Activated T-cell treated with anti-CD3 and anti-CD28 coated beads, Interleukin-2, amount 50 U/mL, for 72 hours (primary cell): ENCODE measurements around the gene CD164. TPM values are rescaled to one million over a fixed set of nuclear protein-coding genes. Genes with fewer than 3 reads are reported as not detected.
A peak's percentile ranks its signal among the peaks of the same experiment; 100 is the strongest.

Source experiments
- ATAC-seq, 2 donors: fragments of 150-1000 bp; cut with Tn5 transposase; replicated peaks in 1 of 2; 2 replicates each; pipeline ENCODE4 v1.10.0; 2021; ENCODE audit warnings: moderate library complexity in 2 of 2, mild to moderate bottlenecking in 1 of 2
- DNase-seq, 2 donors: peaks; one replicate each; pipeline ENCODE4 v3.0.0; 2021 to 2022; ENCODE audit warnings: mixed read lengths in 1 of 2
- H3K27ac Mint-ChIP-seq: one replicate; pipeline ENCODE4 v1.8.0; 2022; ENCODE audit warnings: mild to moderate bottlenecking, moderate library complexity, mixed read lengths
- H3K27me3 Mint-ChIP-seq: one replicate; pipeline ENCODE4 v1.8.0; 2022; ENCODE audit warnings: low read depth, mixed read lengths
- H3K36me3 Mint-ChIP-seq, 2 donors: one replicate each; pipeline ENCODE4 v1.8.0; 2022; ENCODE audit warnings: mixed read lengths in 2 of 2, mild to moderate bottlenecking in 1 of 2; ENCODE audit not compliant: insufficient read depth in 2 of 2
- H3K4me1 Mint-ChIP-seq: one replicate; pipeline ENCODE4 v1.8.0; 2022; ENCODE audit warnings: low read depth, mixed read lengths
- H3K4me3 Mint-ChIP-seq, 2 donors: one replicate each; pipeline ENCODE4 v1.8.0; 2022; ENCODE audit warnings: mild to moderate bottlenecking in 2 of 2, mixed read lengths in 2 of 2, moderate library complexity in 2 of 2
- H3K9me3 Mint-ChIP-seq, 2 donors: one replicate each; pipeline ENCODE4 v1.8.0; 2022; ENCODE audit warnings: mixed read lengths in 2 of 2
- total RNA-seq, 2 donors: library from RNA; stranded (reverse); gene quantifications; one replicate each; pipeline ENCODE4 v1.2.3, GENCODE V29; 2022

Gene CD164
- total RNA-seq, 2 donors from 2014 or later, result 164 to 215 TPM

DNA sequence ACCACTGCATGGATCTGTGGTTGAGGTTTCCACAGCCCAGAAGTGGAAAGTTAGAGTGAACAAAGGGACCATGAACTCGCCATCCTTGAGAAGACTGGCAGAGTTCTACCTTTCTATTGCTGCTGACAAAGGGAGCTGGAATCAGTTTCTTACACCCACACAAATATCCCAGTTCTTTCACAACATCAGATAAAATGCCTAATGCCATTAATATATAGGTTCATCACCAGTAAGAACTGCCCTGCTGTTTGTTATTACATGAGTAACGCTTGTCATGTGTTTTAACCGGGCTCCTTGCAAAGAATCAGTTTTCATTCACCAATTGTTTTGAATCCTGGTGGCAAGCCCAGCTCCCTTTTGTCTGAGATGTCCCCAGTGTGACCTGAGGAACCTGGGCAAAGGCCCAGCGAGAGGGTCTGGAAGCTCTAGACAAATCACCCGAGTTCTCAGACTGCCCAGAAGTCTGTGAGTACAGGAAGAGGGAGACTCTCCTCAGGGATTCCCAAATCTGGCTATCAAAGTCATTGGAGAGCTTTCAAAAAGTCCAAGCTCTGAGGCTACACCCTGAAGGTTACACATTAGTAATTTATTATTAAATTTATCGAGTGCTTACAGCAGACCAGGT lies 7.5 kb upstream of the CD164 start:
- Mint-ChIP-seq H3K36me3 (no peaks in the 10 kb centered on the region), H3K27me3 (no peaks in the 10 kb centered on the region), H3K4me3 (no peak overlapping the region), H3K4me1 (peaks cover 19% of the 10 kb centered on the region), H3K9me3 (no peaks in the 10 kb centered on the region), H3K27ac (no peak overlapping the region)
- ATAC-seq (no peak), DNase-seq (no peak)

- Mint-ChIP-seq H3K36me3 (no peaks in the 10 kb centered on the region), H3K4me3 (no peak overlapping the region), H3K9me3 (no peaks in the 10 kb centered on the region), H3K27ac (no peak overlapping the region), H3K27me3 (no peaks in the 10 kb centered on the region), H3K4me1 (peaks cover 23% of the 10 kb centered on the region)
- ATAC-seq (no peak), DNase-seq (no peak)
Measured at GRCh38 chr6:109388265-109388664, 6.0 kb upstream of the CD164 start.

DNA sequence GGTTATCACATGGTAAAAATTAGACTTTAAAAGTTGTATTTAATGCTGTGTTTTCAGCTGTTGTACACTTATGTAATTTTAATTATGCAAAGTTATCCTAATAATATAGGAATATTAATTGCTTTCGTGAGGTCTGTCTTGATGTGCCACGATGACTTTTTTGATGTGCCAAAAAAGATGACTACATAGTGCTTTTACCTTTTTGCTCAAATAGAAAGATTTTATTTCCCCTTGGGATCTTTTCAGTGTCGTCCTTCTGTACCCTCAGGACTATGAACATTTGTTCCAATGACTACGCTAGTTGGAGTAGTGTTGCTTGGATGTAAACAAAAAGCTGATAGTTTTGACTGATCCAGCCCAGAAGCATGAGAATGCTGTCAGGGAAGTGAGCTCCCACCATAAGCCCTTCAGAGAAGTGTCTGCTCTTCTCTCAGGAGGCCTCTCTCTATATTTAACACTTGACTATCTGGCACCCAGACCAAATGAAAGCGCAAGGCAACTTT lies 1.2 kb upstream of the CD164 start:
- Mint-ChIP-seq H3K9me3 (no peaks in the 10 kb centered on the region), H3K4me3 (peak overlapping the region; percentile 92 to 96)

DNA sequence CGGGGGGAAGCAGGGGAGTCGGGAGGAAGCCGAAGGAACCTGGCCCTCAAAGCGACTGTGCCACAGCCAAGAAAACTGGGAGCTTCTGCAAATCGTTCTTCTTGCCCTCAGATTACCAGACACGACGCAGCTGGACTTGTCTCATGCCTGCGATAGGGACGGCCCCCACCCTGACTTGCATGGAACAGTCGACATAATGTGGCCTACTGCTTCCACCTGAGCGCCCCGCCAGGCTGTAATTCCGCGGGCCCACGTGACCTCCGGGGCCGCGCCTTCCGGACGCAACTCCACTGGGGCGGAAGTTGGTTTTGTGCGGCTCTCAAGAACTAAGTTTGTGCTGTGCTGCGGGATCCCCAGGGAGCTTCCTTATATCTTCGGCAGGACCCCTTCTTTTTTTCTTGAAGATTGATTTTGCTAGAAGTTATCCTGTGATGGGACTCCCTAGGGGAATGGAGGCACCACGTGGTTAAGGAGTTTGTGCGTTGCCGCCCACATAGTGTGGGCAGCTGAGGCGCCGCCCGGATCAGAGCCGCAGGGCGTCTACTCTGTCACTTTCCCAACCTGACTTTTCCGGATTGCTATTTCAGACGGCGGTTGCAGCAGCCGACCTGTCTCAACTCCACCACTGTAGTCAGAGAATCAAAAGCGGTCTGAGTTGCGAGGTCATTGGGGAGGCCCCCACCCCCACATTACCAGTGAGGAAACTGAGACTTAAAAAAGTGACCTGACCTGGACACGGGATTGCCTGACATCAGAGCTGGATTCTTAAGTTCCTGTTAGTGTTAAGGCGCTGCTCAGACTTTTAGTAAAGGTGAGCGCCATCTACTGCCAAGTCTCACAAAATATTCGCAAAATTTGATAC lies 540 bp upstream of the CD164 start:
- Mint-ChIP-seq H3K4me1 (peaks cover 46% of the 10 kb centered on the region), H3K9me3 (no peaks in the 10 kb centered on the region), H3K27ac (peak overlapping the region; percentile 97), H3K4me3 (peak overlapping the region; percentile 92 to 96), H3K27me3 (no peaks in the 10 kb centered on the region), H3K36me3 (peaks cover 13 to 23% of the 10 kb centered on the region in 2 donors)
- ATAC-seq (peak; percentile 70 to 72), DNase-seq (peak; percentile 92 to 93)

More for the DNA sequence above, 1.2 kb upstream of the CD164 start:
- peaks cover 12 to 16% of the 10 kb centered on the region in 2 donors for H3K36me3 Mint-ChIP-seq
- ATAC-seq (no peak), DNase-seq (no peak)
- H3K27me3 Mint-ChIP-seq, result no peaks in the 10 kb centered on the region
- H3K27ac Mint-ChIP-seq, result peak overlapping the region; percentile 97
- peaks cover 39% of the 10 kb centered on the region for H3K4me1 Mint-ChIP-seq

DNA sequence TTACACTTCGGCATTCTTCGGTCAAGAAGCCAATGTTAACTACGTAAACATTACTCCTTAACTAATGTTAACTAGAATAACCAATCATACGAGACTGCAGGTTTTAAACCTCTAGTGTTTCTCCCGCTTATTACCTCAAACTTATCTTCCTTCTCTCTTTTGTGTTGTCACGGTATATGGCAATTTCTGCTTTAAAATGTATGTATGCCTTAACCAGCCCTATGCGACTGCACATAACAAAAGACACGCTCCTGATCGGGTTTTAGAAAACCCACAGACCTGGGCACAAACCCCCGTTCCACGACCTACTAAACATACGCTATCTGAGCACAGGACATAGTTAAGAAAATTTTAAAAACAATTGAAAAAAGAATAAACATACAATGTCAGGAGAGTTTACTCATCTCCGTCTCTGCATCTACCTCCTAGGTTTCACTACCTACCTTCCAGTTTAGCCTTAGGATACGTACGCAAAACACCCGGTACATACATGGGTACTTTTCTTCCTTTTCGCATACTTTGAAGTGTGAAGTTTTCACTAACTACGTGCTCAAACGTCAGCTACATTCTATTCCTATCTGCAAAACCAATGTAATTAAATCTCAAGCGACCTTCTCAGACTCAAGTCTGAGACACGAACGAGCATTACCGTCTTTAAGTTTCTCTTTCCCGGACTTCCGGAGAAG lies 1.1 kb downstream of the CD164 start:
- ATAC-seq (peak; percentile 12 to 17), DNase-seq (peak in 1 of 2 donors; percentile 24)
- Mint-ChIP-seq H3K27me3 (no peaks in the 10 kb centered on the region), H3K36me3 (peaks cover 18 to 29% of the 10 kb centered on the region in 2 donors), H3K9me3 (no peaks in the 10 kb centered on the region), H3K27ac (peak overlapping the region; percentile 100), H3K4me1 (peaks cover 62% of the 10 kb centered on the region), H3K4me3 (peak overlapping the region; percentile 92 to 99)

DNA sequence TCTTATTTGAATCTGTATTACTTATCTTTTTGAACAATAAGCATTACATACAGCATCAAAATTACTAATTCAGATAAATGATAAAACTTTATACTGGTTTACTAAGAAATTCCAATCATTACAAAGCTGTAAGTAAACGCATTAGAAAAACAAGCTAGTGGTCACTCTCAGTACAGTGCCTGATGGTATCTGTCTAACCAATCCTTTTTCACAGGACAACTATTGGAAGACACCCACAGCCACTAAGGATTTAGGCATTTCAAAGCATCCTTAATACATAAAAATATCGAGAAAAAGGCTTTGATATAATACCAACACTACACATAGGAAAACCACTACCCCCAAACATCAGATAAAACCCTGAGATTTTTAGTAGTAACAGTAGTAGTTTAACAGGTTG lies 2.6 kb downstream of the CD164 start:
- no peaks in the 10 kb centered on the region for H3K9me3 Mint-ChIP-seq
- H3K36me3 Mint-ChIP-seq, result peaks cover 21 to 44% of the 10 kb centered on the region in 2 donors
- H3K4me1 Mint-ChIP-seq, result peaks cover 74% of the 10 kb centered on the region
- H3K4me3 Mint-ChIP-seq, result peak overlapping the region; percentile 92 to 99
- no peaks in the 10 kb centered on the region for H3K27me3 Mint-ChIP-seq
- H3K27ac Mint-ChIP-seq, result peak overlapping the region; percentile 100
- no peak for DNase-seq
- no peak for ATAC-seq

GRCh38 chr6:109377717-109378116 lies 4.5 kb downstream of the CD164 start:
- Mint-ChIP-seq H3K4me3 (peak overlapping the region; percentile 42 to 82), H3K27ac (peak overlapping the region; percentile 75), H3K27me3 (no peaks in the 10 kb centered on the region), H3K36me3 (peaks cover 35 to 61% of the 10 kb centered on the region in 2 donors), H3K4me1 (peaks cover 77% of the 10 kb centered on the region), H3K9me3 (no peaks in the 10 kb centered on the region)
- no peak for ATAC-seq
- no peak for DNase-seq

DNA sequence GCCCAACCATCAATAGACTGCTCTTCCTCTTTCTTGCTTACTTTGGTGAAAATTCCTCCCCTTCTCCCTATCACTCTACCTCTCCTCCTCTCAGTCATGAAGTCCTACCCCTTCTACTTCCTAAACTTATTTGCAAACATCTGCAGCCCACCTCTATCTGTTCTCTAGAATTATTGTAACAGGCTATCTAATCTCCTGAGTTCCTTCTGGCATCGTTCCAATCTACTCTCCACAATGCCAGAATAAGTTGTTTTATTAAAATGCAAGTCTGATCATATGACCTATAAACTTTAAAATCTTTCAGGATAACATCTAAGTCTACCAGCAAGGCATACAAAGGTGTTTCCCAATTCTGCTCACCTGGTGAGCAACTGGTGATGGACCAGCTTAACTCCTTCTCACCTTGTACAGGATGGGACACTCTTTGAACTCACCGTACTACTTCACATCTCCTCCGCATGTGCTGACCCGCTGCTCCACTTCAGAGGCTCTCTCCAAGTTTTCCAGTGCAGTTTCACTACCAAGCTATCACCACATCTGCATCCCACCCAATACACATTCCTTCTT lies 7.9 kb downstream of the CD164 start:
- Mint-ChIP-seq H3K4me1 (peaks cover 85% of the 10 kb centered on the region), H3K9me3 (no peaks in the 10 kb centered on the region), H3K27ac (peak overlapping the region; percentile 99), H3K36me3 (peaks cover 30 to 62% of the 10 kb centered on the region in 2 donors), H3K4me3 (peak overlapping the region; percentile 69 to 97), H3K27me3 (no peaks in the 10 kb centered on the region)
- ATAC-seq (no peak), DNase-seq (no peak)

DNA sequence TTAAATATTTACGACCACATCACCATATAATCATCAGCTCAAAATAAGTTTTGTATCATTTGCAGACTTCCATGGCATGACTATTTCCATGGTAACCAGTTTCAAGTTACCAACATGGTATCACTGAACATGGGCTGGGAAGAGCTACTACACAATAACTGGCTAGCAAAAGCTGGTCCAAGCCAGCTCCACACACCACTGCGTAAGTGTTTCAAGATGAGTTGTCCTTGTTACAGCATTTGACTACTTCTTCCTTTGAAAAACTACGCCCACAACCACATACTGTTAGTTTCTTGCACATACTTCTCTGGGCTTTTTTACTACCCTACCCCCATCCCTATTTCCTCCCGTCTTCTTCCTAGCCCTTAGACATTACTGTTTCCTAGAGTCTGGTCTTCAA lies 8.5 kb downstream of the CD164 start:
- DNase-seq (peak; percentile 65), ATAC-seq (peak; percentile 90 to 94)
- no peaks in the 10 kb centered on the region for H3K9me3 Mint-ChIP-seq
- peaks cover 79% of the 10 kb centered on the region for H3K4me1 Mint-ChIP-seq
- peaks cover 26 to 63% of the 10 kb centered on the region in 2 donors for H3K36me3 Mint-ChIP-seq
- peak overlapping the region; percentile 69 to 97 for H3K4me3 Mint-ChIP-seq
- peak overlapping the region; percentile 99 for H3K27ac Mint-ChIP-seq
- no peaks in the 10 kb centered on the region for H3K27me3 Mint-ChIP-seq

DNA sequence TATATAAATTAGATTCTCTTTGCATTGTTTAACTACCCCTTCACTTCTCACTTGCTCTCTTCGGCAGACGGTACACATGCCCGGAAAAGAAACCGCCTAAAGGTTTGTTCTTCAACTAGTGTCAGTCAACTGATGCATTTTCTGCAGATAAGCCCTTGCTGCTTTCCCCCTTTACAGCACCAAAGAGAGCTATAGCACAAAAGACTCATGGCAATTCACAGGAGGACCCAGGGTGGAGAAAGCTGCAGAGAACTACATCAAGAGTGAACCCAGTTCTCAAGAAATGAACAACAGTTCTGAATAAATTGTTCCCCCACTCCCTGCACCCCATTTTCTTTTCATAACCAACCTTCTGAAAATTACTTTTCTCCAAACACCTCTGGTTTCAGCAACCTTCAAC lies 8.9 kb downstream of the CD164 start:
- Mint-ChIP-seq H3K27me3 (no peaks in the 10 kb centered on the region), H3K4me1 (peaks cover 75% of the 10 kb centered on the region), H3K36me3 (peaks cover 26 to 64% of the 10 kb centered on the region in 2 donors), H3K9me3 (no peaks in the 10 kb centered on the region), H3K4me3 (peak overlapping the region; percentile 69 to 97), H3K27ac (peak overlapping the region; percentile 99)
- ATAC-seq (peak; percentile 62 to 65), DNase-seq (peak; percentile 18)

GRCh38 chr6:109372130-109372529 lies 10.1 kb downstream of the CD164 start:
- H3K36me3 Mint-ChIP-seq, result peaks cover 23 to 64% of the 10 kb centered on the region in 2 donors
- no peaks in the 10 kb centered on the region for H3K9me3 Mint-ChIP-seq
- H3K4me1 Mint-ChIP-seq, result peaks cover 66% of the 10 kb centered on the region
- peak overlapping the region; percentile 11 to 75 for H3K4me3 Mint-ChIP-seq
- no peak for ATAC-seq
- H3K27ac Mint-ChIP-seq, result peak overlapping the region; percentile 99
- no peak for DNase-seq
- H3K27me3 Mint-ChIP-seq, result no peaks in the 10 kb centered on the region

- H3K27me3 Mint-ChIP-seq, result no peaks in the 10 kb centered on the region
- H3K36me3 Mint-ChIP-seq, result peaks cover 18 to 66% of the 10 kb centered on the region in 2 donors
- no peaks in the 10 kb centered on the region for H3K9me3 Mint-ChIP-seq
- H3K27ac Mint-ChIP-seq, result no peak overlapping the region
- no peak for ATAC-seq
- H3K4me3 Mint-ChIP-seq, result no peak overlapping the region
- DNase-seq, result no peak
- H3K4me1 Mint-ChIP-seq, result peaks cover 57% of the 10 kb centered on the region
Measured at GRCh38 chr6:109370792-109371191, 11.5 kb downstream of the CD164 start.
